Astrocyte (in vitro differentiated cells and primary cell): ENCODE data around the gene RAPGEF2. TPM values are rescaled to one million over a fixed set of nuclear protein-coding genes. Genes with fewer than 3 reads are reported as not detected.

Source experiments
- DNase-seq: peaks from one replicate; pipeline ENCODE4 v3.0.0-alpha.2; 2010; ENCODE audit warnings: low read depth
- FAIRE-seq: peaks from 2 replicates; lab custom pipeline; 2011; peaks lifted over from hg19 to GRCh38; lab: Jason Lieb, UNC
- H2AFZ ChIP-seq: 2 replicates; pipeline ENCODE4 v1.6.0; 2012; ENCODE audit warnings: low read depth, low read length, inconsistent platforms
- H3K27ac ChIP-seq: 2 replicates; pipeline ENCODE4 v1.5.1; 2011; ENCODE audit warnings: low read depth, low read length, inconsistent platforms
- H3K27me3 ChIP-seq: 2 replicates; pipeline ENCODE4 v1.6.0; 2011; ENCODE audit warnings: low read length, inconsistent platforms; ENCODE audit not compliant: insufficient read depth
- H3K36me3 ChIP-seq: 2 replicates; pipeline ENCODE4 v1.5.1; 2011; ENCODE audit warnings: low read length, inconsistent platforms; ENCODE audit not compliant: insufficient read depth
- H3K4me1 ChIP-seq: 2 replicates; pipeline ENCODE4 v1.5.1; 2011; ENCODE audit warnings: low read length, inconsistent platforms; ENCODE audit not compliant: insufficient read depth
- H3K4me2 ChIP-seq: 2 replicates; pipeline ENCODE4 v1.6.0; 2012; ENCODE audit warnings: low read length, inconsistent platforms
- H3K4me3 ChIP-seq: 2 replicates; pipeline ENCODE4 v1.5.1; 2011; ENCODE audit warnings: low read depth, mild to moderate bottlenecking, low read length, inconsistent platforms; ENCODE audit not compliant: insufficient read depth
- H3K79me2 ChIP-seq: 2 replicates; pipeline ENCODE4 v1.6.0; 2012; ENCODE audit warnings: mild to moderate bottlenecking, low read length, inconsistent platforms; ENCODE audit not compliant: insufficient read depth
- H3K9ac ChIP-seq: 2 replicates; pipeline ENCODE4 v1.6.0; 2012; ENCODE audit warnings: mild to moderate bottlenecking, low read length, inconsistent platforms
- H3K9me3 ChIP-seq: 2 replicates; pipeline ENCODE4 v1.5.1; 2012; ENCODE audit warnings: low read depth, mild to moderate bottlenecking, low read length, inconsistent platforms; ENCODE audit not compliant: insufficient read depth
- H4K20me1 ChIP-seq: 2 replicates; pipeline ENCODE4 v1.6.0; 2012; ENCODE audit warnings: low read length, inconsistent platforms; ENCODE audit not compliant: insufficient read depth
- H3K27ac Mint-ChIP-seq: one replicate; pipeline ENCODE4 v1.8.0; 2021; ENCODE audit warnings: mild to moderate bottlenecking, mixed read lengths; ENCODE audit not compliant: unreplicated experiment
- H3K27me3 Mint-ChIP-seq: one replicate; pipeline ENCODE4 v1.8.0; 2021; ENCODE audit warnings: low read depth, mixed read lengths; ENCODE audit not compliant: unreplicated experiment
- H3K36me3 Mint-ChIP-seq: one replicate; pipeline ENCODE4 v1.8.0; 2021; ENCODE audit warnings: low read depth, mixed read lengths; ENCODE audit not compliant: unreplicated experiment
- H3K4me1 Mint-ChIP-seq: one replicate; pipeline ENCODE4 v1.8.0; 2021; ENCODE audit warnings: low read depth, mixed read lengths; ENCODE audit not compliant: unreplicated experiment
- H3K4me3 Mint-ChIP-seq: one replicate; pipeline ENCODE4 v1.8.0; 2021; ENCODE audit warnings: mild to moderate bottlenecking, moderate library complexity, mixed read lengths; ENCODE audit not compliant: unreplicated experiment
- H3K9me3 Mint-ChIP-seq: one replicate; pipeline ENCODE4 v1.8.0; 2021; ENCODE audit warnings: mild to moderate bottlenecking, mixed read lengths; ENCODE audit not compliant: unreplicated experiment
- EZH2 ChIP-seq: IDR thresholded peaks from 2 replicates; pipeline ENCODE4 v1.6.1; 2012; ENCODE audit warnings: mild to moderate bottlenecking, low read length, inconsistent platforms; ENCODE audit not compliant: insufficient read depth
- total RNA-seq: library from RNA; stranded (reverse); gene quantifications from 2 replicates; pipeline ENCODE4 v1.2.1, GENCODE V29; 2021
- TF ChIP-seq, protein P1 (sequence below): IDR thresholded peaks from 2 replicates; pipeline ENCODE4 v1.5.1; 2011; ENCODE audit warnings: low read depth, mild to moderate bottlenecking, inconsistent platforms, low read length, moderate library complexity; ENCODE audit not compliant: insufficient read depth

Gene RAPGEF2
- total RNA-seq, 1 donor from 2014 or later = 59.0 TPM

DNA sequence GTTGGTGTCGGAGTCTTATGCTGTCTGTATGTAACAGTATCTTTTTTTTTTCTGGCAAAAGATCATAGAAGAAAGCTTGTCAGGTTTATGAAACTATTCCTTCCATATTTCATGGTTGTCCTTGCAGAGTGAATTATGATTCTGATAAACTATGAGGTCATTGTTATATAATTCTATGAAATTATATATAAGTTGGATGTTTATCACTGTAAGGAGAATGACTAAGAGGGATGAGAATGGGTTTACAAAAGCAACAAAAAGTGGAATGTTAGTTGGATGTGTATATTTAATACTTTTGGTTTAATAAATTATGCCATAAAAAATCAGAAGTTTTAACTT lies 43.1 kb downstream of the RAPGEF2 start:
- no peak for DNase-seq
- H3K4me1 ChIP-seq = peaks cover 3% of the 10 kb centered on the region
- no peaks in the 10 kb centered on the region for H3K36me3 ChIP-seq
- Mint-ChIP-seq H3K4me1 (peaks cover 30% of the 10 kb centered on the region), H3K27me3 (no peaks in the 10 kb centered on the region), H3K27ac (no peak overlapping the region), H3K4me3 (no peak overlapping the region), H3K9me3 (no peaks in the 10 kb centered on the region), H3K36me3 (no peaks in the 10 kb centered on the region)
- H2AFZ ChIP-seq = no peak overlapping the region
- peaks cover 92% of the 10 kb centered on the region for H3K79me2 ChIP-seq
- peaks cover 65% of the 10 kb centered on the region for H4K20me1 ChIP-seq
- H3K27me3 ChIP-seq = no peaks in the 10 kb centered on the region
- no peak overlapping the region for H3K27ac ChIP-seq
- no peak overlapping the region for H3K4me2 ChIP-seq
- no peak overlapping the region for H3K9ac ChIP-seq
- no peak for FAIRE-seq
- TF ChIP-seq EZH2 = no peak
- TF ChIP-seq, protein P1, sequence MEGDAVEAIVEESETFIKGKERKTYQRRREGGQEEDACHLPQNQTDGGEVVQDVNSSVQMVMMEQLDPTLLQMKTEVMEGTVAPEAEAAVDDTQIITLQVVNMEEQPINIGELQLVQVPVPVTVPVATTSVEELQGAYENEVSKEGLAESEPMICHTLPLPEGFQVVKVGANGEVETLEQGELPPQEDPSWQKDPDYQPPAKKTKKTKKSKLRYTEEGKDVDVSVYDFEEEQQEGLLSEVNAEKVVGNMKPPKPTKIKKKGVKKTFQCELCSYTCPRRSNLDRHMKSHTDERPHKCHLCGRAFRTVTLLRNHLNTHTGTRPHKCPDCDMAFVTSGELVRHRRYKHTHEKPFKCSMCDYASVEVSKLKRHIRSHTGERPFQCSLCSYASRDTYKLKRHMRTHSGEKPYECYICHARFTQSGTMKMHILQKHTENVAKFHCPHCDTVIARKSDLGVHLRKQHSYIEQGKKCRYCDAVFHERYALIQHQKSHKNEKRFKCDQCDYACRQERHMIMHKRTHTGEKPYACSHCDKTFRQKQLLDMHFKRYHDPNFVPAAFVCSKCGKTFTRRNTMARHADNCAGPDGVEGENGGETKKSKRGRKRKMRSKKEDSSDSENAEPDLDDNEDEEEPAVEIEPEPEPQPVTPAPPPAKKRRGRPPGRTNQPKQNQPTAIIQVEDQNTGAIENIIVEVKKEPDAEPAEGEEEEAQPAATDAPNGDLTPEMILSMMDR = no peak
- no peaks in the 10 kb centered on the region for H3K9me3 ChIP-seq
- H3K4me3 ChIP-seq = no peak overlapping the region

- Histone ChIP-seq H3K36me3 (no peaks in the 10 kb centered on the region), H3K27me3 (no peaks in the 10 kb centered on the region), H3K4me2 (no peak overlapping the region), H3K9me3 (no peaks in the 10 kb centered on the region), H3K4me1 (peaks cover 3% of the 10 kb centered on the region), H3K9ac (no peak overlapping the region), H3K4me3 (no peak overlapping the region), H2AFZ (no peak overlapping the region), H3K27ac (no peak overlapping the region), H4K20me1 (peaks cover 70% of the 10 kb centered on the region), H3K79me2 (peaks cover 93% of the 10 kb centered on the region)
- no peak overlapping the region for H3K4me3 Mint-ChIP-seq
- no peaks in the 10 kb centered on the region for H3K9me3 Mint-ChIP-seq
- no peaks in the 10 kb centered on the region for H3K36me3 Mint-ChIP-seq
- TF ChIP-seq EZH2 = no peak
- TF ChIP-seq, protein P1 = no peak
- H3K27ac Mint-ChIP-seq = no peak overlapping the region
- H3K4me1 Mint-ChIP-seq = peaks cover 29% of the 10 kb centered on the region
- H3K27me3 Mint-ChIP-seq = no peaks in the 10 kb centered on the region
- FAIRE-seq (no peak), DNase-seq (no peak)
Measured at GRCh38 chr4:159146488-159146887, 43.6 kb downstream of the RAPGEF2 start.

DNA sequence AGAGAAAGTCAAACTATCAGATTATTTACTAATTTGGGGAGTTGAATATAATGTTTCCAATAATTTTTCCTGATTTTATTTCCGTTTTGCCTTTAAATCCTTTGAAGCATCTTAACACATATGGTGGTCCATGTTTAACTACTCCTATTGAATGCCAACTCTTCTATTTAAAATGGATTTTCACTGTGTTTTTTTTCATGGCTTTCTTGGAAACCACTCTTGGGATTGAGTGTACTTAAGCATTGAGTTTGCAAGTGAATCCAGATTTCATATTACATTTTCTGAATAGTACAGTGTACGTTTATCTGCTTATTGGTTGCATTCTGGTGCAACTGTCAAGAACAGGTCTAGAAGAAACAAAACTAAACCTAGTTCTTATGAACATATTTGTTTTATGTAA lies 45.6 kb downstream of the RAPGEF2 start:
- no peaks in the 10 kb centered on the region for H3K36me3 ChIP-seq
- peaks cover 79% of the 10 kb centered on the region for H4K20me1 ChIP-seq
- no peak overlapping the region for H3K27ac ChIP-seq
- H2AFZ ChIP-seq = no peak overlapping the region
- no peak overlapping the region for H3K9ac ChIP-seq
- H3K4me1 ChIP-seq = peaks cover 3% of the 10 kb centered on the region
- no peaks in the 10 kb centered on the region for H3K27me3 ChIP-seq
- Mint-ChIP-seq H3K36me3 (no peaks in the 10 kb centered on the region), H3K4me1 (peaks cover 26% of the 10 kb centered on the region), H3K9me3 (no peaks in the 10 kb centered on the region), H3K27ac (no peak overlapping the region), H3K27me3 (no peaks in the 10 kb centered on the region), H3K4me3 (no peak overlapping the region)
- H3K4me2 ChIP-seq = no peak overlapping the region
- DNase-seq (no peak), FAIRE-seq (no peak)
- no peaks in the 10 kb centered on the region for H3K9me3 ChIP-seq
- TF ChIP-seq EZH2 = no peak
- TF ChIP-seq, protein P1 = no peak
- peaks cover 92% of the 10 kb centered on the region for H3K79me2 ChIP-seq
- H3K4me3 ChIP-seq = no peak overlapping the region
